Kidney (tissue), 14 donors: ENCODE data around the gene IRS2. TPM values are rescaled to one million over a fixed set of nuclear protein-coding genes. Genes with fewer than 3 reads are reported as not detected.

Source experiments
- DNase-seq, 5 donors: peaks; one replicate each; pipeline ENCODE4 v3.0.0-alpha.2; 2013 to 2020
- FAIRE-seq: peaks from 2 replicates; lab custom pipeline; 2012; peaks lifted over from hg19 to GRCh38; lab: Jason Lieb, UNC
- H3K27ac ChIP-seq, 2 donors: one replicate each; pipeline ENCODE4 v1.7.0; 2013; ENCODE audit warnings: low read depth in 2 of 2, low read length in 2 of 2, inconsistent platforms in 1 of 2
- H3K27me3 ChIP-seq: one replicate; pipeline ENCODE4 v1.7.1; 2013; ENCODE audit warnings: low read length, inconsistent platforms; ENCODE audit not compliant: control insufficient read depth, insufficient read depth
- H3K36me3 ChIP-seq, 3 donors: one replicate each; pipeline versions ENCODE4 v1.7.0 to v1.7.1; 2013; ENCODE audit warnings: low read length in 3 of 3, control low read depth in 1 of 3, inconsistent platforms in 1 of 3; ENCODE audit not compliant: insufficient read depth in 3 of 3, control insufficient read depth in 2 of 3
- H3K4me1 ChIP-seq, 3 donors: one replicate each; pipeline versions ENCODE4 v1.7.0 to v1.7.1; 2013; ENCODE audit warnings: low read length in 3 of 3, inconsistent platforms in 1 of 3, low read depth in 1 of 3; ENCODE audit not compliant: control insufficient read depth in 2 of 3, insufficient read depth in 2 of 3
- H3K4me3 ChIP-seq, 3 donors: one replicate each; pipeline versions ENCODE4 v1.7.0 to v1.8.1; 2013; ENCODE audit warnings: low read length in 3 of 3, control low read depth in 1 of 3, inconsistent platforms in 1 of 3
- H3K9ac ChIP-seq, 3 donors: one replicate each; pipeline versions ENCODE4 v1.7.0 to v1.7.1; 2013; ENCODE audit warnings: low read length in 3 of 3, control low read depth in 1 of 3, inconsistent platforms in 1 of 3
- H3K9me3 ChIP-seq, 3 donors: one replicate each; pipeline versions ENCODE4 v1.7.0 to v1.7.1; 2013; ENCODE audit warnings: low read length in 3 of 3, control low read depth in 1 of 3, inconsistent platforms in 1 of 3; ENCODE audit not compliant: control insufficient read depth in 2 of 3, insufficient read depth in 1 of 3
- intact Hi-C: fragments of 100-400 bp; cut with DNase I; formaldehyde crosslinking; loops from one replicate; pipeline ENCODE4 v1.11.1; 2022
- polyA plus RNA-seq: library from polyadenylated mRNA; stranded (reverse); fragments of 350-450 nt; fragmentation: Illumina TruSeq; extraction: RNeasy Lipid Tissue Mini Kit (QIAGEN cat#74804); gene quantifications from one replicate; pipeline ENCODE4 v1.2.3, GENCODE V29; 2014; ENCODE audit warnings: low read depth, low replicate concordance; ENCODE audit not compliant: insufficient read depth
- total RNA-seq: library from RNA; stranded (reverse); fragmentation: NEBNext Ultra II Directional; extraction: Animal tissue kit (Norgen Biotek cat#: 25700); gene quantifications from one replicate; pipeline ENCODE4 v1.2.1, GENCODE V29; 2021
- TF ChIP-seq, protein P1 (sequence below): IDR thresholded peaks from 3 replicates; pipeline ENCODE4 v1.5.1; 2012; ENCODE audit warnings: mild to moderate bottlenecking, moderate library complexity, borderline replicate concordance; ENCODE audit not compliant: insufficient read depth; ENCODE audit errors: extremely low read depth
- donor health status: control.
- donor health status: control.
- donor health status: control.
- donor health status: control.
- donor health status: control.
- donor health status: DM: yes; HTN: yes; CAD: no.
- donor health status: Normal renal cell carcinoma (clear cell type).

The IRS2 gene
- total and polyA plus RNA-seq, 2 donors from 2014 or later, result 2.1 to 12.9 TPM

DNA sequence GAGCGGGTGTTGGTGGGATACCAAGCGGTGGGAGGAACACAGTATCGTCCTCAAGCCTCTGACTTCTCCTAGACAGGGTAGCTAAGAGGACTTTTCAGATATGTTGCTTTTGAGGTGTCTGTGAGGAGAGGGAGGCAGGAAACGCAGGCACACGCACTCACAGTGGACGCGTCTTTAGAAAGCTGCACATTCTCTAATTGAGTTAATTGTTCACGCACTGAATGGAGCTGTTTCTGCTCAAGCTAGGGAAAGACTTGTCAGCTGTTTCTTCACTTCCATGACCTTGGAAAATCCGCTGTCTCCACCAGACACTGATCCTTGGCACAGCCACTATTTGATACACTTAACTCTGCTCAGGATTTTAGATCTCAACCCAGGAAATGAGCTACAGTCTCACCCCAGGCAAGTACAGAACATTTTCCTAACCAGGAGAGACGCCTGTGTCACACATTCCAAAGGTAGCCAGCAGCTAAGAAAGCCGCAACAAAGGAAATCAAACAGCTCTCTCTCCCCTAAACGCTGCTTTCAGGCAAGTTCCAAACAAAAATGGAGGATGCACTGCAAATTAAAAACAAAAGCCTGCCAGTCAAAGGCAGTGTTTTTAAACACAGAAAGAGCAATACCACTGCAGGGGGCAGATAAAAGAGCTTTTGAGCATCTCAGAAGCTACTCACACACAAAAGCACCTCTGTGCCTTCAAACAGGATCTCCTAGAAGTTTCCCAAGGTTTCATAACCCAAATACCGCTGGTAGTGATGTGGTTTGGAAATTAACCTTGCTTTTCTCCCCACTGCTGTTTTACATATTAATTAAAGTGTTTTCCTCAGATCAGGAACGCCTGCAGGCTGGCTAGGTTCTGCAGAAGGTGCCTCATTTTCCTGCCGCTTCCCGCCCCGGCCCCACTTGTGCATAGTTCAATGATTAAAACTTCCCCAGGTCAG is 57.3 kb downstream of the IRS2 start:
- peaks cover 2 to 16% (median 5%) of the 10 kb centered on the region in 3 donors for H3K4me1 ChIP-seq
- DNase-seq, result peak in 3 of 5 donors; percentile 43 to 73 (median 68)

DNA sequence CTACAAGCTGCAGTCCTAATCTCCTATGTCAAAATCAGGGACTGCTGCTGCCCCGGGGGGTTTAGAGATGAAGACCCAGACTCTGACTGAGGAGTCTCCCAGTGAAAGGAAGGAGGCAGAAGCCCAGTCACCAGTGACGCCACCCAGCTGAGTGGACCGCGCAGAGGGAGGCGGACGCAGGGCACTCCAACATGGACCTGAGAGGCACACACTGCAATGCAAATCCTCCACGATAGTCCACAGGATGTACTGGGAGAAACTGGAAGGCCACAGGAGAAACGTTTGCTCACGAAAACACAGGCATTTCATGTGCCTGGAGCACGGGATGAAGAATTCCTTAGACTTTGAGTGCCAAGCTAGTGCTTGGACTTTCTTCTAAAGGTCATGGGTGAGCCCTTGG is 58.3 kb downstream of the IRS2 start:
- FAIRE-seq (no peak), DNase-seq (peak in 1 of 5 donors; percentile 25)
- intact Hi-C loops, result no loop called here
- no peaks in the 10 kb centered on the region for H3K36me3 ChIP-seq
- H3K27me3 ChIP-seq, result no peaks in the 10 kb centered on the region
- TF ChIP-seq, protein P1, sequence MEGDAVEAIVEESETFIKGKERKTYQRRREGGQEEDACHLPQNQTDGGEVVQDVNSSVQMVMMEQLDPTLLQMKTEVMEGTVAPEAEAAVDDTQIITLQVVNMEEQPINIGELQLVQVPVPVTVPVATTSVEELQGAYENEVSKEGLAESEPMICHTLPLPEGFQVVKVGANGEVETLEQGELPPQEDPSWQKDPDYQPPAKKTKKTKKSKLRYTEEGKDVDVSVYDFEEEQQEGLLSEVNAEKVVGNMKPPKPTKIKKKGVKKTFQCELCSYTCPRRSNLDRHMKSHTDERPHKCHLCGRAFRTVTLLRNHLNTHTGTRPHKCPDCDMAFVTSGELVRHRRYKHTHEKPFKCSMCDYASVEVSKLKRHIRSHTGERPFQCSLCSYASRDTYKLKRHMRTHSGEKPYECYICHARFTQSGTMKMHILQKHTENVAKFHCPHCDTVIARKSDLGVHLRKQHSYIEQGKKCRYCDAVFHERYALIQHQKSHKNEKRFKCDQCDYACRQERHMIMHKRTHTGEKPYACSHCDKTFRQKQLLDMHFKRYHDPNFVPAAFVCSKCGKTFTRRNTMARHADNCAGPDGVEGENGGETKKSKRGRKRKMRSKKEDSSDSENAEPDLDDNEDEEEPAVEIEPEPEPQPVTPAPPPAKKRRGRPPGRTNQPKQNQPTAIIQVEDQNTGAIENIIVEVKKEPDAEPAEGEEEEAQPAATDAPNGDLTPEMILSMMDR, result no peak
- peaks cover 2 to 16% (median 5%) of the 10 kb centered on the region in 3 donors for H3K4me1 ChIP-seq
- no peaks in the 10 kb centered on the region for H3K9me3 ChIP-seq
- H3K9ac ChIP-seq, result no peak overlapping the region
- H3K4me3 ChIP-seq, result no peak overlapping the region
- H3K27ac ChIP-seq, result no peak overlapping the region

More for the DNA sequence above, 57.3 kb downstream of the IRS2 start:
- Histone ChIP-seq H3K27me3 (no peaks in the 10 kb centered on the region), H3K36me3 (no peaks in the 10 kb centered on the region), H3K9me3 (no peaks in the 10 kb centered on the region), H3K27ac (peak overlapping the region; percentile 66 to 68), H3K4me3 (peak overlapping the region in 1 of 3 donors; percentile 38), H3K9ac (peak overlapping the region in 1 of 3 donors; percentile 44)
- TF ChIP-seq, protein P1, result no peak
- no peak for FAIRE-seq
- intact Hi-C loops, result no loop called here

DNA sequence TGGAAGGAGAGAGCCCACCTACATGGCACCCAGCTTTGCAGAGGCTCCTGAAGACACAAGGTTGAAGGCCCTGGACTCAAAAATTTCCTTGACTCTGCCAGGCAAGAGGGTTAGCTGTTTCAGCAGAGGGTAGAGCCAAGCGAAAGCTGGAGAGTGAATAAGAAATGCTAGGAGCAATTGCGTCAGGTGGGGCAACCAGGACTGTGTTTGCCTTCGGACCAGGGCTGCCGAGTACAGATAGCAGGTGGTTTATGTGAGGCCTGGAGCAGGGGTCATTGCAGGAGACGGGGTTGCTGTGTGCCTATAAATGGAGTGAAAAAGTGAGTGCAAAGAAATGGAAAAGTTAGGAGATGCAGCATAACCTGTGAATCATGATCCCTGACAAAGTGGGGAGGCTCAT is 59.1 kb downstream of the IRS2 start:
- peaks cover 2 to 16% (median 5%) of the 10 kb centered on the region in 3 donors for H3K4me1 ChIP-seq
- H3K9ac ChIP-seq, result no peak overlapping the region
- no peaks in the 10 kb centered on the region for H3K27me3 ChIP-seq
- no peak for DNase-seq
- TF ChIP-seq, protein P1, result no peak
- intact Hi-C loops, result no loop called here
- no peak for FAIRE-seq
- no peaks in the 10 kb centered on the region for H3K36me3 ChIP-seq
- H3K4me3 ChIP-seq, result no peak overlapping the region
- H3K27ac ChIP-seq, result no peak overlapping the region
- no peaks in the 10 kb centered on the region for H3K9me3 ChIP-seq
